Measurements from ENCODE around the gene PTH2R.
"Not testable (repeated sequence)": the region's sequence is repeated elsewhere in the genome, so short reads cannot be mapped to it uniquely, and the experiment has no call there.

The PTH2R gene

GRCh38 chr2:208406474-208407451 is at the start of gene PTH2R:
TSS of gene PTH2R (plus strand) at chr2:208406792. CDS start at chr2:208407044, 252 bp downstream.
- no peak for DNase-seq (ENCODE audit: low spot score)

- DNase-seq (ENCODE audit: low spot score), result no peak
Measured at GRCh38 chr2:208356846-208357574, 49.6 kb upstream of the PTH2R start.

GRCh38 chr2:208358758-208359631 is 47.6 kb upstream of the PTH2R start:
- DNase-seq (ENCODE audit: low spot score), result no peak

GRCh38 chr2:208359632-208359986 is 47.0 kb upstream of the PTH2R start:
- no peak for DNase-seq (ENCODE audit: low spot score)

GRCh38 chr2:208360259-208361076 is 46.1 kb upstream of the PTH2R start:
- DNase-seq (ENCODE audit: low spot score), result no peak

GRCh38 chr2:208361077-208361441 is 45.5 kb upstream of the PTH2R start:
- no peak for DNase-seq (ENCODE audit: low spot score)

GRCh38 chr2:208363485-208363884 is 43.1 kb upstream of the PTH2R start:
- DNase-seq (ENCODE audit: low spot score), result no peak

GRCh38 chr2:208366215-208367127 is 40.1 kb upstream of the PTH2R start:
- no peak for DNase-seq (ENCODE audit: low spot score)

- DNase-seq (ENCODE audit: low spot score), result no peak
Measured at GRCh38 chr2:208369091-208369490, 37.5 kb upstream of the PTH2R start.

GRCh38 chr2:208370881-208371633 is 35.5 kb upstream of the PTH2R start:
- no peak for DNase-seq (ENCODE audit: low spot score)

- no peak for DNase-seq (ENCODE audit: low spot score)
Measured at GRCh38 chr2:208371634-208371935, 35.0 kb upstream of the PTH2R start.

- peak; percentile 51 for DNase-seq (ENCODE audit: low spot score)
Measured at GRCh38 chr2:208373460-208374089, 33.0 kb upstream of the PTH2R start.

GRCh38 chr2:208375491-208376068 is 31.0 kb upstream of the PTH2R start:
- DNase-seq (ENCODE audit: low spot score), result no peak

GRCh38 chr2:208377344-208377860 is 29.2 kb upstream of the PTH2R start:
- DNase-seq (ENCODE audit: low spot score), result not testable (repeated sequence)

GRCh38 chr2:208379192-208379591 is 27.4 kb upstream of the PTH2R start:
- no peak for DNase-seq (ENCODE audit: low spot score)

- DNase-seq (ENCODE audit: low spot score), result no peak
Measured at GRCh38 chr2:208384637-208385036, 22.0 kb upstream of the PTH2R start.

- no peak for DNase-seq (ENCODE audit: low spot score)
Measured at GRCh38 chr2:208386541-208386940, 20.1 kb upstream of the PTH2R start.

- no peak for DNase-seq (ENCODE audit: low spot score)
Measured at GRCh38 chr2:208389940-208390339, 16.7 kb upstream of the PTH2R start.

- no peak for DNase-seq (ENCODE audit: low spot score)
Measured at GRCh38 chr2:208392300-208392699, 14.3 kb upstream of the PTH2R start.

All from putamen (tissue), 1 donor.